GM10248 (cell line): ENCODE measurements around the gene CMTR1.

Experiments used
- CTCF ChIA-PET: fragments of 300-600 bp; sonication (Branson Sonifier 250); formaldehyde crosslinking; extraction: SDS; loops from one replicate; lab custom pipeline; 2021; ENCODE audit warnings: antibody characterized with exemption; lab: Yijun Ruan, JAX
- POLR2A ChIA-PET: fragments of 350-650 bp; sonication (Branson Sonifier 250); formaldehyde crosslinking; extraction: SDS; loops from one replicate; lab custom pipeline; 2020; ENCODE audit warnings: antibody characterized with exemption; lab: Yijun Ruan, JAX
- DNase-seq: peaks from one replicate; pipeline ENCODE4 v3.0.0; 2012; ENCODE audit errors: extremely low spot score
- CTCF ChIP-seq: IDR thresholded peaks from 2 replicates; pipeline ENCODE4 v1.5.1; 2012; ENCODE audit warnings: mild to moderate bottlenecking, low read depth; ENCODE audit errors: extremely low read depth, missing control alignments, control extremely low read depth

CMTR1 gene

GRCh38 chr6:37514321-37514771, 81.3 kb downstream of the CMTR1 start:
- CTCF ChIA-PET = interaction anchor here (1.6 to 5.8 kb wide), 2 partner anchors 11 to 17 kb away, joined by 3 to 33 read pairs; no protein-coding TSS in a partner anchor

GRCh38 chr6:37514837-37515236, 81.8 kb downstream of the CMTR1 start:
- CTCF ChIA-PET = interaction anchor here (1.6 to 5.8 kb wide), 2 partner anchors 11 to 17 kb away, joined by 3 to 33 read pairs; no protein-coding TSS in a partner anchor
- TF ChIP-seq CTCF = no peak
- no peak for DNase-seq
- POLR2A ChIA-PET = no interaction called here

More at GRCh38 chr6:37514321-37514771, 81.3 kb downstream of the CMTR1 start:
- DNase-seq = no peak
- TF ChIP-seq CTCF = no peak
- POLR2A ChIA-PET = no interaction called here

- no peak for DNase-seq
- ChIA-PET CTCF (interaction anchor here (1.1 to 5.8 kb wide), 4 partner anchors 10 to 50 kb away, joined by 3 to 33 read pairs (median 6); no protein-coding TSS in a partner anchor), POLR2A (no interaction called here)
- no peak for TF ChIP-seq CTCF
These were observed 82.7 kb downstream of the CMTR1 start for GRCh38 chr6:37515712-37516075.

GRCh38 chr6:37516076-37516919, 83.3 kb downstream of the CMTR1 start:
- ChIA-PET POLR2A (interaction anchor here (0.7 kb wide), 1 partner anchor 10 kb away, joined by 3 read pairs; no protein-coding TSS in a partner anchor), CTCF (interaction anchor here (1.1 to 5.8 kb wide), 6 partner anchors 10 to 49 kb away, joined by 3 to 33 read pairs (median 6); no protein-coding TSS in a partner anchor)
- peak; percentile 84 for DNase-seq
- TF ChIP-seq CTCF = no peak

- CTCF ChIA-PET = interaction anchor here (0.9 to 5.8 kb wide), 6 partner anchors 9 to 49 kb away, joined by 3 to 33 read pairs (median 6); no protein-coding TSS in a partner anchor
- no peak for TF ChIP-seq CTCF
- DNase-seq = no peak
- POLR2A ChIA-PET = interaction anchor here (0.7 kb wide), 1 partner anchor 11 kb away, joined by 3 read pairs; no protein-coding TSS in a partner anchor
These were observed 83.9 kb downstream of the CMTR1 start for GRCh38 chr6:37516920-37517405.

GRCh38 chr6:37517411-37517812, 84.4 kb downstream of the CMTR1 start:
- ChIA-PET CTCF (interaction anchor here (0.9 to 5.8 kb wide), 5 partner anchors 14 to 48 kb away, joined by 3 to 33 read pairs (median 7); no protein-coding TSS in a partner anchor), POLR2A (no interaction called here)
- no peak for TF ChIP-seq CTCF
- peak; percentile 55 for DNase-seq
